ENCODE measurements around the gene OBSCN. TPM values are rescaled to one million over a fixed set of nuclear protein-coding genes. Genes with fewer than 3 reads are reported as not detected.

Gene OBSCN
- total and polyA plus RNA-seq, 2 of the 13 experiments (the other 11 are each of a cell fraction or from before 2014, with no cell fraction given) = 0.20 TPM

- TF ChIP-seq, protein P1, sequence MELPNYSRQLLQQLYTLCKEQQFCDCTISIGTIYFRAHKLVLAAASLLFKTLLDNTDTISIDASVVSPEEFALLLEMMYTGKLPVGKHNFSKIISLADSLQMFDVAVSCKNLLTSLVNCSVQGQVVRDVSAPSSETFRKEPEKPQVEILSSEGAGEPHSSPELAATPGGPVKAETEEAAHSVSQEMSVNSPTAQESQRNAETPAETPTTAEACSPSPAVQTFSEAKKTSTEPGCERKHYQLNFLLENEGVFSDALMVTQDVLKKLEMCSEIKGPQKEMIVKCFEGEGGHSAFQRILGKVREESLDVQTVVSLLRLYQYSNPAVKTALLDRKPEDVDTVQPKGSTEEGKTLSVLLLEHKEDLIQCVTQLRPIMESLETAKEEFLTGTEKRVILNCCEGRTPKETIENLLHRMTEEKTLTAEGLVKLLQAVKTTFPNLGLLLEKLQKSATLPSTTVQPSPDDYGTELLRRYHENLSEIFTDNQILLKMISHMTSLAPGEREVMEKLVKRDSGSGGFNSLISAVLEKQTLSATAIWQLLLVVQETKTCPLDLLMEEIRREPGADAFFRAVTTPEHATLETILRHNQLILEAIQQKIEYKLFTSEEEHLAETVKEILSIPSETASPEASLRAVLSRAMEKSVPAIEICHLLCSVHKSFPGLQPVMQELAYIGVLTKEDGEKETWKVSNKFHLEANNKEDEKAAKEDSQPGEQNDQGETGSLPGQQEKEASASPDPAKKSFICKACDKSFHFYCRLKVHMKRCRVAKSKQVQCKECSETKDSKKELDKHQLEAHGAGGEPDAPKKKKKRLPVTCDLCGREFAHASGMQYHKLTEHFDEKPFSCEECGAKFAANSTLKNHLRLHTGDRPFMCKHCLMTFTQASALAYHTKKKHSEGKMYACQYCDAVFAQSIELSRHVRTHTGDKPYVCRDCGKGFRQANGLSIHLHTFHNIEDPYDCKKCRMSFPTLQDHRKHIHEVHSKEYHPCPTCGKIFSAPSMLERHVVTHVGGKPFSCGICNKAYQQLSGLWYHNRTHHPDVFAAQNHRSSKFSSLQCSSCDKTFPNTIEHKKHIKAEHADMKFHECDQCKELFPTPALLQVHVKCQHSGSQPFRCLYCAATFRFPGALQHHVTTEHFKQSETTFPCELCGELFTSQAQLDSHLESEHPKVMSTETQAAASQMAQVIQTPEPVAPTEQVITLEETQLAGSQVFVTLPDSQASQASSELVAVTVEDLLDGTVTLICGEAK (IDR thresholded peaks at IDR 0.05) = no peak
- TF ChIP-seq, protein P1 (CRISPR knock-in tag; IDR thresholded peaks at IDR 0.05) = no peak
- TF ChIP-seq, protein P2, sequence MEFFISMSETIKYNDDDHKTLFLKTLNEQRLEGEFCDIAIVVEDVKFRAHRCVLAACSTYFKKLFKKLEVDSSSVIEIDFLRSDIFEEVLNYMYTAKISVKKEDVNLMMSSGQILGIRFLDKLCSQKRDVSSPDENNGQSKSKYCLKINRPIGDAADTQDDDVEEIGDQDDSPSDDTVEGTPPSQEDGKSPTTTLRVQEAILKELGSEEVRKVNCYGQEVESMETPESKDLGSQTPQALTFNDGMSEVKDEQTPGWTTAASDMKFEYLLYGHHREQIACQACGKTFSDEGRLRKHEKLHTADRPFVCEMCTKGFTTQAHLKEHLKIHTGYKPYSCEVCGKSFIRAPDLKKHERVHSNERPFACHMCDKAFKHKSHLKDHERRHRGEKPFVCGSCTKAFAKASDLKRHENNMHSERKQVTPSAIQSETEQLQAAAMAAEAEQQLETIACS (CRISPR knock-in tag; IDR thresholded peaks at IDR 0.05) = no peak
- TF ChIP-seq ZNF550 (CRISPR knock-in tag; IDR thresholded peaks at IDR 0.05; ENCODE audit: borderline replicate concordance) = no peak
- TF ChIP-seq GMEB1 (CRISPR knock-in tag; IDR thresholded peaks at IDR 0.05; ENCODE audit: borderline replicate concordance) = no peak
- TF ChIP-seq ZNF230 (CRISPR knock-in tag; IDR thresholded peaks at IDR 0.05) = no peak
- peak; percentile 34; the same call in 1 of the 2 replicates for TF ChIP-seq MYC (CRISPR knock-in tag; IDR thresholded peaks at IDR 0.05; ENCODE audit: borderline replicate concordance)
- TF ChIP-seq ZNF317 (CRISPR knock-in tag; IDR thresholded peaks at IDR 0.05) = no peak
- no peak for TF ChIP-seq SUZ12 (IDR thresholded peaks at IDR 0.05; ENCODE audit: low read depth, low read length)
- no peak for TF ChIP-seq JDP2 (CRISPR knock-in tag; IDR thresholded peaks at IDR 0.05; ENCODE audit: borderline replicate concordance)
- no peak for TF ChIP-seq ZNF652 (CRISPR knock-in tag; IDR thresholded peaks at IDR 0.05; ENCODE audit: borderline replicate concordance, low read depth)
- TF ChIP-seq SIN3B (IDR thresholded peaks at IDR 0.05; ENCODE audit: low read length) = no peak
- no peak for TF ChIP-seq KDM1A (CRISPR knock-in tag; IDR thresholded peaks at IDR 0.05)
- no peak for TF ChIP-seq KLF9 (CRISPR knock-in tag; IDR thresholded peaks at IDR 0.05; ENCODE audit: low read depth)
- TF ChIP-seq ZNF672 (CRISPR knock-in tag; IDR thresholded peaks at IDR 0.05) = no peak
- TF ChIP-seq, protein P3, sequence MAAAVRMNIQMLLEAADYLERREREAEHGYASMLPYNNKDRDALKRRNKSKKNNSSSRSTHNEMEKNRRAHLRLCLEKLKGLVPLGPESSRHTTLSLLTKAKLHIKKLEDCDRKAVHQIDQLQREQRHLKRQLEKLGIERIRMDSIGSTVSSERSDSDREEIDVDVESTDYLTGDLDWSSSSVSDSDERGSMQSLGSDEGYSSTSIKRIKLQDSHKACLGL (CRISPR knock-in tag; IDR thresholded peaks at IDR 0.05) = no peak
- TF ChIP-seq MED1 (CRISPR knock-in tag; IDR thresholded peaks at IDR 0.05) = no peak
- TF ChIP-seq ZBTB42 (CRISPR knock-in tag; IDR thresholded peaks at IDR 0.05) = no peak
- TF ChIP-seq ZNF207 (IDR thresholded peaks at IDR 0.05; ENCODE audit: borderline replicate concordance) = no peak
- TF ChIP-seq KLF11 (CRISPR knock-in tag; IDR thresholded peaks at IDR 0.05) = no peak
These were observed 208.5 kb downstream of the OBSCN start, which contains the start of gene TRIM17 (continued) for GRCh38 chr1:228416217-228416933.
